KMS-11 (cell line): ENCODE measurements around the gene GLMN.

Experiments used
- H2AFZ ChIP-seq: fragments of 200-600 bp; sonication (generic); 2 replicates; pipeline ENCODE4 v1.6.1; 2016; ENCODE audit warnings: antibody characterized with exemption, mixed run types, low read depth
- H3K27ac ChIP-seq: fragments of 200-600 bp; sonication (generic); 2 replicates; pipeline ENCODE4 v1.6.1; 2016; ENCODE audit warnings: mild to moderate bottlenecking, mixed run types
- H3K27me3 ChIP-seq: fragments of 200-600 bp; sonication (generic); 2 replicates; pipeline ENCODE4 v1.6.1; 2017; ENCODE audit warnings: mild to moderate bottlenecking, low read depth, mixed run types, moderate library complexity; ENCODE audit not compliant: insufficient read depth
- H3K36me3 ChIP-seq: fragments of 200-600 bp; sonication (generic); 2 replicates; pipeline ENCODE4 v1.6.1; 2017; ENCODE audit warnings: mild to moderate bottlenecking, mixed run types; ENCODE audit not compliant: insufficient read depth
- H3K4me1 ChIP-seq: fragments of 200-600 bp; sonication (generic); 2 replicates; pipeline ENCODE4 v1.6.1; 2016; ENCODE audit warnings: mild to moderate bottlenecking, low read depth, mixed run types; ENCODE audit not compliant: poor library complexity, severe bottlenecking
- H3K4me2 ChIP-seq: fragments of 200-600 bp; sonication (generic); 2 replicates; pipeline ENCODE4 v1.7.0; 2016; ENCODE audit warnings: mild to moderate bottlenecking, mixed run types
- H3K4me3 ChIP-seq: fragments of 200-600 bp; sonication (generic); IDR thresholded peaks from 2 replicates; pipeline ENCODE4 v1.6.1; 2017; ENCODE audit warnings: low read depth, low read length, mixed read lengths; ENCODE audit not compliant: insufficient read depth
- H3K79me2 ChIP-seq: fragments of 200-600 bp; sonication (generic); 2 replicates; pipeline ENCODE4 v1.6.1; 2016; ENCODE audit warnings: low read depth, mixed run types; ENCODE audit not compliant: insufficient read depth
- H3K9ac ChIP-seq: fragments of 200-600 bp; sonication (generic); 2 replicates; pipeline ENCODE4 v1.6.1; 2016; ENCODE audit warnings: mild to moderate bottlenecking, mixed run types
- H4K20me1 ChIP-seq: fragments of 200-600 bp; sonication (generic); 2 replicates; pipeline ENCODE4 v1.6.1; 2016; ENCODE audit warnings: mild to moderate bottlenecking, mixed run types; ENCODE audit not compliant: insufficient read depth
- CTCF ChIP-seq: fragments of 200-600 bp; sonication (generic); conservative IDR thresholded peaks from 2 replicates; pipeline ENCODE4 v1.6.1; 2017; ENCODE audit warnings: low read depth, mild to moderate bottlenecking, antibody characterized with exemption, low read length, moderate library complexity, mixed read lengths

The GLMN gene

GRCh38 chr1:92326681-92327080 is 27.9 kb upstream of the GLMN start:
- H3K4me1 ChIP-seq, result no peaks in the 10 kb centered on the region
- no peak overlapping the region for H3K9ac ChIP-seq
- H3K27me3 ChIP-seq, result no peaks in the 10 kb centered on the region
- no peak overlapping the region for H3K4me2 ChIP-seq
- no peak for TF ChIP-seq CTCF
- no peak overlapping the region for H3K27ac ChIP-seq
- no peaks in the 10 kb centered on the region for H4K20me1 ChIP-seq
- H2AFZ ChIP-seq, result no peak overlapping the region
- H3K36me3 ChIP-seq, result no peaks in the 10 kb centered on the region
- no peak overlapping the region for H3K4me3 ChIP-seq
- H3K79me2 ChIP-seq, result no peaks in the 10 kb centered on the region

- no peaks in the 10 kb centered on the region for H3K79me2 ChIP-seq
- no peak for TF ChIP-seq CTCF
- H3K36me3 ChIP-seq, result no peaks in the 10 kb centered on the region
- no peaks in the 10 kb centered on the region for H3K4me1 ChIP-seq
- no peak overlapping the region for H2AFZ ChIP-seq
- no peak overlapping the region for H3K9ac ChIP-seq
- H3K27ac ChIP-seq, result no peak overlapping the region
- H4K20me1 ChIP-seq, result no peaks in the 10 kb centered on the region
- H3K4me3 ChIP-seq, result no peak overlapping the region
- H3K27me3 ChIP-seq, result no peaks in the 10 kb centered on the region
- no peak overlapping the region for H3K4me2 ChIP-seq
Measured at GRCh38 chr1:92324784-92325183, 26.0 kb upstream of the GLMN start.

GRCh38 chr1:92323473-92324453 is 25.0 kb upstream of the GLMN start:
- Histone ChIP-seq H3K9ac (no peak overlapping the region), H3K79me2 (no peaks in the 10 kb centered on the region), H3K4me1 (no peaks in the 10 kb centered on the region), H3K27me3 (no peaks in the 10 kb centered on the region), H3K36me3 (no peaks in the 10 kb centered on the region), H3K4me2 (no peak overlapping the region), H3K4me3 (no peak overlapping the region), H3K27ac (no peak overlapping the region), H2AFZ (no peak overlapping the region), H4K20me1 (no peaks in the 10 kb centered on the region)
- no peak for TF ChIP-seq CTCF

- H3K4me3 ChIP-seq, result no peak overlapping the region
- no peak overlapping the region for H3K4me2 ChIP-seq
- no peaks in the 10 kb centered on the region for H3K79me2 ChIP-seq
Measured at GRCh38 chr1:92317836-92318493, 19.2 kb upstream of the GLMN start.

More at GRCh38 chr1:92317836-92318493, 19.2 kb upstream of the GLMN start:
- no peaks in the 10 kb centered on the region for H3K36me3 ChIP-seq
- peaks cover 10% of the 10 kb centered on the region for H3K4me1 ChIP-seq
- H3K9ac ChIP-seq, result no peak overlapping the region
- no peak overlapping the region for H3K27ac ChIP-seq
- H2AFZ ChIP-seq, result no peak overlapping the region
- H3K27me3 ChIP-seq, result no peaks in the 10 kb centered on the region
- H4K20me1 ChIP-seq, result no peaks in the 10 kb centered on the region
- TF ChIP-seq CTCF, result no peak
